Activated T-cell treated with anti-CD3 and anti-CD28 coated beads, Interleukin-2, amount 50 U/mL, for 24 hours (primary cell): ENCODE data around the gene RMI2.
"Not testable (repeated sequence)": the region's sequence is repeated elsewhere in the genome, so short reads cannot be mapped to it uniquely, and the experiment has no call there.

Experiments
- DNase-seq: peaks from one replicate; pipeline ENCODE4 v3.0.0-alpha.2; 2020
- H3K27ac Mint-ChIP-seq: 2 replicates; pipeline ENCODE4 v1.8.0; 2020; ENCODE audit warnings: mild to moderate bottlenecking, mixed read lengths
- H3K27me3 Mint-ChIP-seq: 2 replicates; pipeline ENCODE4 v1.8.0; 2020; ENCODE audit warnings: mixed read lengths
- H3K36me3 Mint-ChIP-seq: 2 replicates; pipeline ENCODE4 v1.8.0; 2020; ENCODE audit warnings: low read depth, mixed read lengths
- H3K4me1 Mint-ChIP-seq: 2 replicates; pipeline ENCODE4 v1.8.0; 2020; ENCODE audit warnings: low read depth, mixed read lengths
- H3K4me3 Mint-ChIP-seq: 2 replicates; pipeline ENCODE4 v1.8.0; 2020; ENCODE audit warnings: mild to moderate bottlenecking, moderate library complexity, mixed read lengths
- H3K9me3 Mint-ChIP-seq: 2 replicates; pipeline ENCODE4 v1.8.0; 2020; ENCODE audit warnings: mixed read lengths

RMI2 gene

GRCh38 chr16:11370084-11370931 is 25.0 kb downstream of the RMI2 start:
- peak overlapping the region; percentile 4 for H3K27ac Mint-ChIP-seq
- H3K27me3 Mint-ChIP-seq: no peaks in the 10 kb centered on the region
- H3K4me1 Mint-ChIP-seq: peaks cover 14% of the 10 kb centered on the region
- no peaks in the 10 kb centered on the region for H3K36me3 Mint-ChIP-seq
- no peak overlapping the region for H3K4me3 Mint-ChIP-seq
- DNase-seq: no peak
- no peaks in the 10 kb centered on the region for H3K9me3 Mint-ChIP-seq

GRCh38 chr16:11370932-11371279 is 25.6 kb downstream of the RMI2 start:
- not testable (repeated sequence) for H3K27me3 Mint-ChIP-seq, H3K36me3 Mint-ChIP-seq, H3K9me3 Mint-ChIP-seq, H3K4me3 Mint-ChIP-seq, H3K27ac Mint-ChIP-seq, DNase-seq
- peaks cover 12% of the 10 kb centered on the region for H3K4me1 Mint-ChIP-seq

- Mint-ChIP-seq H3K4me1 (peaks cover 12% of the 10 kb centered on the region), H3K9me3 (no peaks in the 10 kb centered on the region), H3K36me3 (no peaks in the 10 kb centered on the region), H3K27ac (no peak overlapping the region), H3K27me3 (no peaks in the 10 kb centered on the region), H3K4me3 (no peak overlapping the region)
- no peak for DNase-seq
Observed at GRCh38 chr16:11372073-11372828, 27.0 kb downstream of the RMI2 start.

- Mint-ChIP-seq H3K27me3 (no peaks in the 10 kb centered on the region), H3K4me3 (no peak overlapping the region), H3K27ac (no peak overlapping the region), H3K9me3 (no peaks in the 10 kb centered on the region), H3K36me3 (no peaks in the 10 kb centered on the region), H3K4me1 (peaks cover 14% of the 10 kb centered on the region)
- DNase-seq: no peak
Observed at GRCh38 chr16:11372829-11373306, 27.6 kb downstream of the RMI2 start.

- Mint-ChIP-seq H3K27me3 (no peaks in the 10 kb centered on the region), H3K36me3 (no peaks in the 10 kb centered on the region), H3K9me3 (peaks cover 4% of the 10 kb centered on the region), H3K27ac (no peak overlapping the region), H3K4me1 (peaks cover 22% of the 10 kb centered on the region), H3K4me3 (no peak overlapping the region)
- no peak for DNase-seq
Observed at GRCh38 chr16:11374255-11374654, 29.0 kb downstream of the RMI2 start.

GRCh38 chr16:11377154-11377553 is 31.9 kb downstream of the RMI2 start:
- Mint-ChIP-seq H3K4me3 (no peak overlapping the region), H3K4me1 (peaks cover 20% of the 10 kb centered on the region)

GRCh38 chr16:11378951-11379350 is 33.7 kb downstream of the RMI2 start:
- H3K36me3 Mint-ChIP-seq, H3K9me3 Mint-ChIP-seq, H3K4me3 Mint-ChIP-seq, DNase-seq, H3K27me3 Mint-ChIP-seq: not testable (repeated sequence)
- Mint-ChIP-seq H3K27ac (peak overlapping the region; percentile 80), H3K4me1 (peaks cover 20% of the 10 kb centered on the region)

More at GRCh38 chr16:11377154-11377553, 31.9 kb downstream of the RMI2 start:
- H3K36me3 Mint-ChIP-seq: no peaks in the 10 kb centered on the region
- H3K9me3 Mint-ChIP-seq: peaks cover 4% of the 10 kb centered on the region
- no peak overlapping the region for H3K27ac Mint-ChIP-seq
- no peak for DNase-seq
- no peaks in the 10 kb centered on the region for H3K27me3 Mint-ChIP-seq

GRCh38 chr16:11379420-11379819 is 34.2 kb downstream of the RMI2 start:
- DNase-seq: peak; percentile 45
- Mint-ChIP-seq H3K27me3 (no peaks in the 10 kb centered on the region), H3K27ac (peak overlapping the region; percentile 80), H3K4me3 (peak overlapping the region; percentile 15), H3K36me3 (no peaks in the 10 kb centered on the region), H3K9me3 (peaks cover 4% of the 10 kb centered on the region), H3K4me1 (peaks cover 20% of the 10 kb centered on the region)

- Mint-ChIP-seq H3K4me1 (peaks cover 20% of the 10 kb centered on the region), H3K27ac (no peak overlapping the region), H3K27me3 (no peaks in the 10 kb centered on the region), H3K36me3 (no peaks in the 10 kb centered on the region), H3K9me3 (peaks cover 4% of the 10 kb centered on the region), H3K4me3 (no peak overlapping the region)
- no peak for DNase-seq
Observed at GRCh38 chr16:11380836-11381235, 35.6 kb downstream of the RMI2 start.

- no peaks in the 10 kb centered on the region for H3K27me3 Mint-ChIP-seq
- no peak overlapping the region for H3K27ac Mint-ChIP-seq
- H3K4me3 Mint-ChIP-seq: no peak overlapping the region
- peaks cover 2% of the 10 kb centered on the region for H3K9me3 Mint-ChIP-seq
- DNase-seq: no peak
- no peaks in the 10 kb centered on the region for H3K36me3 Mint-ChIP-seq
- peaks cover 20% of the 10 kb centered on the region for H3K4me1 Mint-ChIP-seq
Observed at GRCh38 chr16:11383481-11384183, 38.4 kb downstream of the RMI2 start.

- Mint-ChIP-seq H3K9me3 (no peaks in the 10 kb centered on the region), H3K27me3 (no peaks in the 10 kb centered on the region), H3K4me3 (no peak overlapping the region), H3K27ac (no peak overlapping the region), H3K4me1 (peaks cover 12% of the 10 kb centered on the region), H3K36me3 (no peaks in the 10 kb centered on the region)
- no peak for DNase-seq
Observed at GRCh38 chr16:11384184-11384955, 39.1 kb downstream of the RMI2 start.

GRCh38 chr16:11384956-11385586 is 39.8 kb downstream of the RMI2 start:
- H3K9me3 Mint-ChIP-seq: no peaks in the 10 kb centered on the region
- H3K36me3 Mint-ChIP-seq: no peaks in the 10 kb centered on the region
- no peak overlapping the region for H3K27ac Mint-ChIP-seq
- H3K4me3 Mint-ChIP-seq: no peak overlapping the region
- H3K4me1 Mint-ChIP-seq: peaks cover 6% of the 10 kb centered on the region
- DNase-seq: no peak
- H3K27me3 Mint-ChIP-seq: no peaks in the 10 kb centered on the region

GRCh38 chr16:11386054-11386680 is 40.9 kb downstream of the RMI2 start:
- Mint-ChIP-seq H3K27me3 (no peaks in the 10 kb centered on the region), H3K4me1 (peaks cover 4% of the 10 kb centered on the region), H3K4me3 (no peak overlapping the region), H3K9me3 (no peaks in the 10 kb centered on the region), H3K36me3 (no peaks in the 10 kb centered on the region), H3K27ac (no peak overlapping the region)
- DNase-seq: no peak
